ENCODE results near the gene SGCD.

GRCh38 chr5:156722358-156722757, 395.4 kb downstream of the SGCD start:
- TF ChIP-seq SMC3 (IDR thresholded peaks at IDR 0.05; ENCODE audit: low read depth, low read length) (no peak), POLR2A (IDR thresholded peaks at IDR 0.05; ENCODE audit: low read depth, low read length) (no peak), RFX5 (IDR thresholded peaks at IDR 0.05; ENCODE audit: low read depth, low read length) (no peak), CHD1 (IDR thresholded peaks at IDR 0.05; ENCODE audit: low read depth, low read length) (no peak), FOS (IDR thresholded peaks at IDR 0.05; ENCODE audit: low read depth, low read length) (no peak), MXI1 (IDR thresholded peaks at IDR 0.05; ENCODE audit: borderline replicate concordance, low read depth, low read length) (no peak), CEBPB (IDR thresholded peaks at IDR 0.05; ENCODE audit: low read depth, low read length) (no peak), MAFK (IDR thresholded peaks at IDR 0.05; ENCODE audit: low read depth, low read length) (no peak)
- TF ChIP-seq, protein P1, sequence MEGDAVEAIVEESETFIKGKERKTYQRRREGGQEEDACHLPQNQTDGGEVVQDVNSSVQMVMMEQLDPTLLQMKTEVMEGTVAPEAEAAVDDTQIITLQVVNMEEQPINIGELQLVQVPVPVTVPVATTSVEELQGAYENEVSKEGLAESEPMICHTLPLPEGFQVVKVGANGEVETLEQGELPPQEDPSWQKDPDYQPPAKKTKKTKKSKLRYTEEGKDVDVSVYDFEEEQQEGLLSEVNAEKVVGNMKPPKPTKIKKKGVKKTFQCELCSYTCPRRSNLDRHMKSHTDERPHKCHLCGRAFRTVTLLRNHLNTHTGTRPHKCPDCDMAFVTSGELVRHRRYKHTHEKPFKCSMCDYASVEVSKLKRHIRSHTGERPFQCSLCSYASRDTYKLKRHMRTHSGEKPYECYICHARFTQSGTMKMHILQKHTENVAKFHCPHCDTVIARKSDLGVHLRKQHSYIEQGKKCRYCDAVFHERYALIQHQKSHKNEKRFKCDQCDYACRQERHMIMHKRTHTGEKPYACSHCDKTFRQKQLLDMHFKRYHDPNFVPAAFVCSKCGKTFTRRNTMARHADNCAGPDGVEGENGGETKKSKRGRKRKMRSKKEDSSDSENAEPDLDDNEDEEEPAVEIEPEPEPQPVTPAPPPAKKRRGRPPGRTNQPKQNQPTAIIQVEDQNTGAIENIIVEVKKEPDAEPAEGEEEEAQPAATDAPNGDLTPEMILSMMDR (conservative IDR thresholded peaks at IDR 0.05; ENCODE audit: low read depth, low read length) = no peak

All from IMR-90 (cell line).